Cardiac muscle cell (in vitro differentiated cells and primary cell): ENCODE results near the gene RASSF6. TPM values are rescaled to one million over a fixed set of nuclear protein-coding genes. Genes with fewer than 3 reads are reported as not detected.

Experiments
- DNase-seq, 2 donors: peaks; one replicate each; pipeline versions ENCODE4 v3.0.0 to v3.0.0-alpha.2; 2010 to 2017; ENCODE audit warnings: low read depth in 1 of 2, low spot score in 1 of 2
- H3K27ac ChIP-seq: fragments of 200-600 bp; sonication (generic); 2 replicates; pipeline ENCODE4 v1.5.1; 2016
- H3K27me3 ChIP-seq: fragments of 200-600 bp; sonication (generic); 2 replicates; pipeline ENCODE4 v1.6.0; 2016; ENCODE audit warnings: control low read depth
- H3K36me3 ChIP-seq: fragments of 200-600 bp; sonication (generic); 2 replicates; pipeline ENCODE4 v1.5.1; 2016; ENCODE audit warnings: control low read depth
- H3K4me1 ChIP-seq: fragments of 200-600 bp; sonication (generic); 2 replicates; pipeline ENCODE4 v1.8.1; 2017; ENCODE audit warnings: low read depth, mild to moderate bottlenecking, mixed run types
- H3K4me3 ChIP-seq: fragments of 200-600 bp; sonication (generic); 2 replicates; pipeline ENCODE4 v1.5.1; 2016; ENCODE audit warnings: mild to moderate bottlenecking
- H3K9me3 ChIP-seq: fragments of 200-600 bp; sonication (generic); 2 replicates; pipeline ENCODE4 v1.5.1; 2017; ENCODE audit warnings: low read depth, mild to moderate bottlenecking, control low read depth
- CTCF ChIP-seq: IDR thresholded peaks from 2 replicates; pipeline ENCODE4 v1.5.1; 2012; ENCODE audit warnings: low read depth, mild to moderate bottlenecking, low read length
- polyA plus RNA-seq: library from polyadenylated mRNA; unstranded; fragments of >200 nt; fragmentation: Nextera tagmentation; extraction: Ambion mirVana; gene quantifications from 2 replicates; pipeline ENCODE4 v1.2.1, GENCODE V29; 2016
- total RNA-seq: library from RNA; depleted of rRNA; stranded (reverse); fragments of >200 nt; gene quantifications from 2 replicates; pipeline ENCODE4 v1.2.3, GENCODE V29; 2016

RASSF6 gene
- total and polyA plus RNA-seq, 2 experiments from 2014 or later: not detected

GRCh38 chr4:73662709-73663546 lies 42.7 kb upstream of the RASSF6 start:
- Histone ChIP-seq H3K4me3 (no peak overlapping the region), H3K36me3 (no peaks in the 10 kb centered on the region), H3K4me1 (no peaks in the 10 kb centered on the region), H3K27ac (no peak overlapping the region), H3K27me3 (no peaks in the 10 kb centered on the region), H3K9me3 (no peaks in the 10 kb centered on the region)
- DNase-seq: peak in 1 of 2 donors; percentile 81
- peak; percentile 51 for TF ChIP-seq CTCF

GRCh38 chr4:73661646-73662119 lies 41.4 kb upstream of the RASSF6 start:
- peak; percentile 17 for TF ChIP-seq CTCF
- no peaks in the 10 kb centered on the region for H3K27me3 ChIP-seq
- H3K27ac ChIP-seq: no peak overlapping the region

GRCh38 chr4:73660808-73661207 lies 40.6 kb upstream of the RASSF6 start:
- H3K27me3 ChIP-seq: no peaks in the 10 kb centered on the region
- TF ChIP-seq CTCF: no peak
- H3K4me1 ChIP-seq: no peaks in the 10 kb centered on the region
- no peaks in the 10 kb centered on the region for H3K9me3 ChIP-seq
- no peak overlapping the region for H3K4me3 ChIP-seq
- no peaks in the 10 kb centered on the region for H3K36me3 ChIP-seq
- DNase-seq: no peak
- no peak overlapping the region for H3K27ac ChIP-seq

More at GRCh38 chr4:73661646-73662119, 41.4 kb upstream of the RASSF6 start:
- H3K4me3 ChIP-seq: no peak overlapping the region
- DNase-seq: peak in 1 of 2 donors; percentile 96
- no peaks in the 10 kb centered on the region for H3K36me3 ChIP-seq
- H3K9me3 ChIP-seq: no peaks in the 10 kb centered on the region
- H3K4me1 ChIP-seq: no peaks in the 10 kb centered on the region

GRCh38 chr4:73653695-73654106 lies 33.5 kb upstream of the RASSF6 start:
- H3K27me3 ChIP-seq: peaks cover 6% of the 10 kb centered on the region
- no peaks in the 10 kb centered on the region for H3K9me3 ChIP-seq
- peak; percentile 27 to 60 for DNase-seq
- no peak overlapping the region for H3K27ac ChIP-seq
- H3K36me3 ChIP-seq: no peaks in the 10 kb centered on the region
- TF ChIP-seq CTCF: peak; percentile 36
- no peaks in the 10 kb centered on the region for H3K4me1 ChIP-seq
- H3K4me3 ChIP-seq: no peak overlapping the region

GRCh38 chr4:73650250-73650649 lies 30.0 kb upstream of the RASSF6 start:
- Histone ChIP-seq H3K4me3 (no peak overlapping the region), H3K9me3 (no peaks in the 10 kb centered on the region), H3K27ac (no peak overlapping the region), H3K27me3 (peaks cover 6% of the 10 kb centered on the region), H3K36me3 (no peaks in the 10 kb centered on the region), H3K4me1 (no peaks in the 10 kb centered on the region)
- TF ChIP-seq CTCF: no peak
- no peak for DNase-seq
